H1 (cell line): ENCODE measurements around the gene MUS81. TPM values are rescaled to one million over a fixed set of nuclear protein-coding genes. Genes with fewer than 3 reads are reported as not detected.

Experiments used
- ATF3 ChIP-seq: IDR thresholded peaks from 2 replicates; pipeline ENCODE4 v1.6.1; 2011; ENCODE audit warnings: low read depth, mild to moderate bottlenecking, low read length; ENCODE audit not compliant: insufficient read depth
- CBX8 ChIP-seq: fragments of 300-800, 300-1000 bp; sonication (generic); IDR thresholded peaks from 2 replicates; pipeline ENCODE4 v1.7.1; 2016; ENCODE audit warnings: low read depth, low read length, borderline replicate concordance
- CHD2 ChIP-seq: IDR thresholded peaks from 2 replicates; pipeline ENCODE4 v1.6.1; 2012; ENCODE audit warnings: low read length, improper control_type of control experiment
- CHD7 ChIP-seq: fragments of 300-600 bp; sonication (generic); IDR thresholded peaks from 2 replicates; pipeline ENCODE4 v1.7.1; 2012; ENCODE audit warnings: low read length, moderate library complexity, mild to moderate bottlenecking, inconsistent platforms; ENCODE audit not compliant: insufficient replicate concordance
- GABPA ChIP-seq: IDR thresholded peaks from 2 replicates; pipeline ENCODE4 v1.6.1; 2011; ENCODE audit warnings: mild to moderate bottlenecking, low read length, moderate library complexity, borderline replicate concordance; ENCODE audit not compliant: insufficient read depth
- JUN ChIP-seq: IDR thresholded peaks from 2 replicates; pipeline ENCODE4 v1.6.1; 2011; ENCODE audit warnings: low read depth, mild to moderate bottlenecking, improper control_type of control experiment, low read length
- NRF1 ChIP-seq: IDR thresholded peaks from 2 replicates; pipeline ENCODE4 v1.6.1; 2011; ENCODE audit warnings: mild to moderate bottlenecking, low read depth, low read length, improper control_type of control experiment
- POLR2A ChIP-seq, 2 experiments: IDR thresholded peaks; 1 replicate in 1 of 2; 2 replicates in 1 of 2; pipeline ENCODE4 v1.6.1; 2011; ENCODE audit warnings: low read depth in 2 of 2, low read length in 2 of 2, mild to moderate bottlenecking in 2 of 2; ENCODE audit errors: control extremely low read depth in 1 of 2
- RBBP5 ChIP-seq: IDR thresholded peaks from 2 replicates; pipeline ENCODE4 v1.7.1; 2012; ENCODE audit warnings: low read depth, mild to moderate bottlenecking, inconsistent platforms, low read length, moderate library complexity, borderline replicate concordance
- RXRA ChIP-seq: IDR thresholded peaks from 2 replicates; pipeline ENCODE4 v1.6.1; 2011; ENCODE audit warnings: low read depth, mild to moderate bottlenecking, low read length, moderate library complexity; ENCODE audit not compliant: insufficient read depth
- SIX5 ChIP-seq: IDR thresholded peaks from 2 replicates; pipeline ENCODE4 v1.6.1; 2011; ENCODE audit warnings: mild to moderate bottlenecking, low read depth, low read length
- TBP ChIP-seq: IDR thresholded peaks from 2 replicates; pipeline ENCODE4 v1.6.1; 2011; ENCODE audit warnings: low read depth, low read length, improper control_type of control experiment
- polyA plus RNA-seq, 7 experiments: library from polyadenylated mRNA; depleted of rRNA in 3 of 7; stranded (reverse) in 5 of 7; unstranded in 2 of 7; fragments of >200 nt in 5 of 7; fragments of 200-250 nt in 2 of 7; gene quantifications; 1 replicate in 5 of 7; 2 replicates in 1 of 7; 4 replicates in 1 of 7; pipeline versions ENCODE4 v1.2.1 to v1.2.3, GENCODE V29; 2011 to 2013; ENCODE audit warnings: missing spikeins in 2 of 7, mixed read lengths in 2 of 7
- total RNA-seq: library from RNA; stranded (reverse); fragmentation: NEBNext Ultra II Directional; extraction: Animal tissue kit (Norgen Biotek cat#: 25700); gene quantifications from 2 replicates; pipeline ENCODE4 v1.2.1, GENCODE V29; 2021

Gene MUS81
- total and polyA plus RNA-seq, 2 of the 8 experiments (the other 6 are each of a cell fraction or from before 2014, with no cell fraction given): 30.2 to 31.5 TPM

GRCh38 chr11:65859812-65860277, 388 bp upstream of the MUS81 start (continued):
- TF ChIP-seq CHD7 (no peak), GABPA (no peak), TBP (no peak), RXRA (no peak), POLR2A (IDR thresholded peaks at IDR 0.05; ENCODE audit: control extremely low read depth in 1 of 2, low read depth in 2 of 2, low read length in 2 of 2) (0 out of 3 replicates have a peak, but pooled peaks of 1 of the 2 experiments have one; percentile 66), CBX8 (no peak), JUN (no peak), NRF1 (no peak), SIX5 (no peak), CHD2 (0 out of 2 replicates have a peak, but pooled peaks have one; percentile 39), RBBP5 (no peak; the same call in 1 of the 2 replicates), ATF3 (no peak)
